Heart left ventricle (tissue), 13 donors: ENCODE results near the gene RAB11FIP4.

ENCODE experiments used
- CTCF ChIP-seq, 12 donors: fragments of 200-600 bp; sonication (generic) in 4 of 12; IDR thresholded peaks; one replicate each; pipeline versions ENCODE4 v1.5.0 to v1.8.0; 2018 to 2022; ENCODE audit warnings: antibody characterized with exemption in 12 of 12, mild to moderate bottlenecking in 5 of 12
- POLR2A ChIP-seq, 2 donors: fragments of 450-650 bp; IDR thresholded peaks; one replicate each; pipeline ENCODE4 v1.6.1; 2017; ENCODE audit warnings: antibody characterized with exemption in 2 of 2, mild to moderate bottlenecking in 2 of 2, moderate library complexity in 2 of 2
- donor health status: ischemic (EF 13 %, LVEDD 7.1; RV severe dilation, severe dysfunction).
- donor health status: DM: no; HTN: yes; CAD: no.
- donor health status: DM: no; HTN: no; CAD: no.
- donor health status: ischemic (EF 25% LVEDD 6.9; RV normal size, moderate dysfunction).
- donor health status: ischemic (EF 25% LVEDD 5.7; RV mildly dilated, moderate dysfunction).
- donor health status: ischemic (EF 35%, LVEDD 5.7; RV mildly dilated, moderate dysfunction).
- donor health status: nonischemic (EF 11% LVEDD 7.7; RV severe dilation, severe dysfunction).
- donor health status: DM: yes; HTN: yes; CAD: no.
- donor health status: PGD.
- donor health status: ischemic (EF 29% LVEDD 5.4; RV normal size, mild dysfunction).
- donor health status: nonischemic (EF 23%, LVEDD 6.1; RV moderate dilation, normal function).

- TF ChIP-seq CTCF (IDR thresholded peaks at IDR 0.05), result no peak
- TF ChIP-seq POLR2A (IDR thresholded peaks at IDR 0.05), result no peak
Observed at GRCh38 chr17:31428111-31428510, 36.6 kb downstream of the RAB11FIP4 start.
